HG03045 (cell line): ENCODE data around the gene UBXN11.
"Not testable (repeated sequence)": the region's sequence is repeated elsewhere in the genome, so short reads cannot be mapped to it uniquely, and the experiment has no call there.

Experiments used
- ATAC-seq: cut with Tn5 transposase; IDR thresholded peaks from one replicate; pipeline ENCODE4 v1.9.1; 2021; ENCODE audit warnings: mild to moderate bottlenecking, moderate library complexity; ENCODE audit not compliant: unreplicated experiment

UBXN11 gene

GRCh38 chr1:26307966-26308899 is 1.8 kb upstream of the UBXN11 start:
- not testable (repeated sequence) for ATAC-seq

DNA sequence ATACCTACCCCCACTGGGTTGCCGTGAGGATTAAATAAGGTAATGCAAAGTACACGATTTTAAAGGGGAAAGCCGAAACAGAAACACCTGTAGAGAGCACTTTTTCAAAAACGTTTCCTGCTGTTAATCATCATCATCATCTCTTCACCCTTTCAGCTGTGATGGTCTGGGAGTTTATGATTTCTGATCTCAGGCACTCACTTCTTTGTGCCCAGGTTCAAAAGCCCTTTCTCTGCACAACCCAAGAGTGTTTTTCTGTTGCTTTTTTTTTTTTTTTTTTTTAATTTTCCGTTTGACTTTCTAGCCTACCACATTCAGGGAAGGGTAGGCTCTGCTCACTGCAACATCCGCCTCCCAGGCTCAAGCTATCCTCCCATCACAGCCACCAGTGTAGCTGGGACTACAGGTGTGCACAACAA is 936 bp upstream of the UBXN11 start:
- ATAC-seq, result no peak

DNA sequence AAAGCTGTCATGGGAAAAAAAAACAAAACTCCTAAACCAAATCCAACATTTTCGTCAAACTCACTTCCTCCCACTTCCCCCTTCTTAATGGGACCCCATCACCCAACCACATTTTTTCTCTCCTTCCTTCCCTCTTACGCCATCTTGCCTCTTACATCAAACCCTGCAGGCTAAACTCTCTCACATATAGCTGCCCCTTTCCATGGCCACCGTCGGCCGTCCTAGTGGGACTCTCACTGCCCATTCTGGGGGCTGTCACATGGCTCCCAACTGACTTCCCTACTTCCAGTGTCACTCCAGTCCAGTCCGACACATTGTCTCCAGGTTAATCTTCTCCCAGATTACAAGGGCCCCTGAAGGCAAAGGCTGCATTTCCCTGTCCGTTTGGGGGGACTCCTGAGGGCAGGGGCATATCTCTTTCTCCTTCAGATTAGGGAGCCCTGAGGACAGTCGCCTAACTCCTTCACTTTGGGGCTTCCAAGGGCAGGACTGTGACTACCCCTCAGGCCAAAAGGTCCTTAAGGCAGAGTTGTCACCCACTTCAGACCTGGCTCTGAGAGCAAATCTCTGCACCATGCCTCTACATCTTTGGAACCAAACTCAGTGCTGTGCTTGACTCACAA is 658 bp downstream of the UBXN11 start:
- no peak for ATAC-seq

- no peak for ATAC-seq
Observed at GRCh38 chr1:26302733-26303405, 3.6 kb downstream of the UBXN11 start.

- no peak for ATAC-seq
Observed at GRCh38 chr1:26300578-26301275, 5.7 kb downstream of the UBXN11 start.

- ATAC-seq, result no peak
Observed at GRCh38 chr1:26297791-26298124, 8.7 kb downstream of the UBXN11 start.

DNA sequence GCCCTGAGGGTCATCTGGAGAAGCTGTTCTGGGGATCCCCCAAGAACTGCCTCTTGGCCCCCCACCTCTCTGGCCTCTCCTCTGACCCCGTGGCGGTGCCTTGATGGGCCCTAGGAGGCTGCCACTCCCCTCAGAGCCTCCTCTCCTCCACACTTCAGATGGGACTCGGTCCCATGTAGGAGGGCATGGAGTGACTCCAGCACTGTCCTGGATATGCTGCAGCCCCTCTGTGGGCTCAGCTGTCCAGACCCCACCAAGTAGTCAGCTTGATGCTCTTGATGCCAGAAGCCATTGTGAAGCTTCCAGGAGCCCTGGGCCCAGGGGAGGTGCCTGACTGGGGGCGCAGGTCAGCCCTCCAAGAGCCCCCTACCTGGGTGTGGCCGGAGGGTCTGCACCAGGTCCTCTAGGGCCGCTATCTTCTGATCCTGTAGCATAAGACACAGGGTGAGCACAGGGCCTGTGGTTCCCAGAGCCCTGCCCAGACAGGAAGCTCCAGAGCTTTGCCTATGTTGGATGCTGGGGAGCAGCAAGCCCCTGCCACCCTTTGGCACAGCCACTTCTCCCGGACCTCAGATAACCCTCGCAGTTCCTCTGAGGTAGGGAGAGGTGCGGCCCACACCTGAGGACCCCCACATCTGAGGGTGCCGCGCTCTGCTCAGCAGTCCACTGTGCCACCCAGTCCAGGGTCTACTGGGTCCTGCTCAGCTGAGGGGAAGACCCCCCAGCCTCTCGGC is 9.2 kb downstream of the UBXN11 start:
- ATAC-seq, result no peak

GRCh38 chr1:26296340-26297056 is 9.9 kb downstream of the UBXN11 start:
- no peak for ATAC-seq

DNA sequence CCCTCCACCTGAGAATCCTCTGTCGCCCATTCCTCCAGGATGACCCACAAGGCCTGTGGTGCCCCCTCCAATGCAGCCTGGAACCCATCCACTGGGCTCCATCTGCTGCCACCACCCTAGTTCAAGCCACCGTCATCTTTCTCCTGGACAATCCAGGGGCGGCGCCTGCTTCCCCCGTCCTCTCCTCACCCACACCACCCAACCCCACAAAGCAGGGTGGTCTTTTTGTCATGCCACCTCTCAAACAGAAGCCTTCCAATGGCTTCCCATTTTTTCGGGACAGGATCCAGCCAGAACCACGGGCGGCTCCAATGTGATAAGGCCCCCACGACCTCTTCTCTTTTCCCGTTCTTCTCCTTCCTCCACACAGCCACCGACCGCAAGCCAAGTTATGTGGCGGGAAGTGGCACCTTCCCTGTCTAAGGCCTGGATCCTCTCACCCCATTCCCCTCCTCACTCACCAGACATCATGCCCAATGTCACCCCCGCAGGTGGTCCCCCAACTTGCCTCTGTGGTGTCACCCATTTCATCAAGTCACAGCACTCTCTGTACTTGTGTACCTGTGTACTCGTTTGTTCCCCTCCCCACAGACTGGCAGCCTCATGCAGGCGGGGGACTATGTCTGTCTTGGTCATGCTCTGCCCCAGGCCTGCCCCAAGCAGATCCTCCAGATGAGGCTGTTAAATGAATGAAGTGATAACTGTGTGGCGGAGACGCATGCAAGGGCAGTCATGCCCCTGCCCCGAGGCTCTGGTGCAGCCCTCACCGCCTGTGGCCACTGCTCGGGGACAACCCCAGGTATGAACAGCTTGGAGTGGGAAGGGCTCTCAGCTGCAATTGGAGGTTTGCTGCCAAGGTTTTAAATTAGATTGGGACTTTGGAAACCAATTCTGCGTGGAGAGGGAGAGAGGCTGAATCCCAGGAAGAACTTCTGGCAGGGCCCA is 11.0 kb downstream of the UBXN11 start:
- ATAC-seq, result no peak

GRCh38 chr1:26293911-26294463 is 12.4 kb downstream of the UBXN11 start:
- ATAC-seq, result no peak

- not testable (repeated sequence) for ATAC-seq
Observed at GRCh38 chr1:26292735-26293134, 13.7 kb downstream of the UBXN11 start.

DNA sequence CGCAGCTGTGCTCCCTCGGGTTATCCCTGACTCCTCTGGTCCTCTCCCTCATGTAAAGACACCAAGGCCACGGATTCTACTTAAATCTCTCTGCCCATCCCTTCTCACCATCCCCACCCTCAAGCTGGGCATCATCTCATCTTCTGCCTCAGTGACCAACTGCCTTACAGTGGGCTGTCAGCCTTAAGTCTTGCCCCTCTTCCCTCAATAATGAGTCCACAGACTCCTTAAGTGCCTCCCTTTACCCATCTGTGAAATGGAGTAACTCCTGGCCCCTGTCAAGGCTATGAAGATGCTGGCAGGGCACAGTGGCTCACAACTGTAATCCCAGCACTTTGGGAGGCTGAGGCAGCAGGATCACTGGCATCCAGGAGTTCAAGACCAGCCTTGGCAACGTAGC is 14.5 kb downstream of the UBXN11 start:
- no peak for ATAC-seq

GRCh38 chr1:26291433-26291832 is 15.0 kb downstream of the UBXN11 start:
- ATAC-seq, result no peak

DNA sequence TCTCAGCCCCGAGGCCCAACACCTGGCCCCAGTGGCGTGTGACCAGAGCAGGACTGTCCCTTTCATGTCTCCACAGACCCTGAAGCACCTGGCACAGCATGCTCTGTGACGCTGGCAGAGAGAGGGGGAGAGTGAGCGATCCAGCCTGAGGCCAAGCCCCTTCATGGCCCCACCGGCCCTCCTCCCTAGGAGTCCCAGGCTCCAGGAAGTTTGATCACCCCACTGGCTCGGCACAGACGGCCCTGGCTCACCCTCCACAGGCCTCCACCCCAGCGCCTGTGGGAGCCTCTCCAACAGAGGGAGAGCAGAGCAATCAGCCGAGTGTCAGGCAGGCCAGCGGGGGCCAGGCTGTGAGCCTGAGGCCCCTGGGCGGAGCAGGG is 15.6 kb downstream of the UBXN11 start:
- no peak for ATAC-seq

DNA sequence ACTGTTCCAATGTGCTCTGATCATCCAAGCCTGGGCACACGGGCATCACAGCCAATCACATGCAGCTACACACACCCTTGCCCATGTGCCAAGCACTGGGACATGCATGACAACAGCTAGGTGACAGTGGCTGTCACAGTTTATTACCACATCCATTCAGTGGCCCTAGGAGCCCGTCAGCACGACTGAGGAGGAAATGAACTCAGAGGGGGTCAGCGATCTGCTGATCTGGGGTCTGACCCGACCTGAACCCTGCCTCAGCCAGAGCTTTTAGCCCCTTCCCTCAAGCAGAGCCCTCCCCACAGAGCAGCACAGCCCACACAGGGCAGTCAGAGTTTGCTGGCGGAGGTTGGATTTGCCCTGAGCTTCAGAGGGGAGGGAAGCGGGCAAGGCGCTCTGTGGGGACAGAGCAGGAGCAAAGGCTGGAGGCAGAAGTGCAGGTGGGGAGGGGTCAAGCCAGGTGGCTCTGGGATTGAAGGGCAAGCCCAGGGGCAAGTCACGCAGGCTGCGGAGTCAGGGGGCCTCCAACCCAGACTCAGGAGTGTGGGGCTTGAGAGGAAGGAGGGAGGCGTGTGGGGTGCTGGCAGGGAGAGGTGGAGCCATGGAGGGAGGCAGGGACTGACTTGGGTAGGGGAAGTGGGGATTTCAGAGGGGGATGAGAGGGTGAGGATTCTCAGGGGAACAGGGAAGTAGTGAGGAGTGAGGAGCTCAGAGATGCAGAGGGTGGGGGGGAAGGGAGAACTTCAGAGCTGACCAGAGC is 16.1 kb downstream of the UBXN11 start:
- no peak for ATAC-seq

- ATAC-seq, result peak; percentile 46
Observed at GRCh38 chr1:26289158-26290059, 17.0 kb downstream of the UBXN11 start.
